Natural killer cell treated with Interleukin-12 subunit alpha and Interleukin-12 subunit beta and Interleukin-15 and Interleukin-18, amount 100 ng/mL, for 72 hours (primary cell): ENCODE data around the gene DEPDC4. TPM values are rescaled to one million over a fixed set of nuclear protein-coding genes. Genes with fewer than 3 reads are reported as not detected.
"Not testable (repeated sequence)": the region's sequence is repeated elsewhere in the genome, so short reads cannot be mapped to it uniquely, and the experiment has no call there.

ENCODE experiments used
- ATAC-seq, 2 donors: fragments of 150-1000 bp; cut with Tn5 transposase in 1 of 2; sonication (Bioruptor Pico), chemical (Tn5 transposase) in 1 of 2; 2 replicates each; pipeline ENCODE4 v1.10.0; 2021
- DNase-seq: peaks from one replicate; pipeline ENCODE4 v3.0.0; 2022; ENCODE audit warnings: low spot score
- H3K27ac Mint-ChIP-seq, 2 donors: 1 replicate in 1 of 2; 2 replicates in 1 of 2; pipeline ENCODE4 v1.8.0; 2022; ENCODE audit warnings: mixed read lengths in 2 of 2, mild to moderate bottlenecking in 1 of 2, moderate library complexity in 1 of 2
- H3K27me3 Mint-ChIP-seq, 2 donors: 1 replicate in 1 of 2; 2 replicates in 1 of 2; pipeline ENCODE4 v1.8.0; 2022; ENCODE audit warnings: mixed read lengths in 2 of 2
- H3K36me3 Mint-ChIP-seq: one replicate; pipeline ENCODE4 v1.8.0; 2022; ENCODE audit warnings: mixed read lengths
- H3K4me1 Mint-ChIP-seq, 2 donors: 1 replicate in 1 of 2; 2 replicates in 1 of 2; pipeline ENCODE4 v1.8.0; 2022; ENCODE audit warnings: low read depth in 2 of 2, mixed read lengths in 2 of 2, mild to moderate bottlenecking in 1 of 2
- H3K4me3 Mint-ChIP-seq: one replicate; pipeline ENCODE4 v1.8.0; 2022; ENCODE audit warnings: mixed read lengths
- H3K9me3 Mint-ChIP-seq: 2 replicates; pipeline ENCODE4 v1.8.0; 2022; ENCODE audit warnings: mixed read lengths
- total RNA-seq, 2 donors: library from RNA; stranded (reverse); gene quantifications; one replicate each; pipeline ENCODE4 v1.2.3, GENCODE V29; 2022

The DEPDC4 gene
- total RNA-seq, 2 donors from 2014 or later, result 0.88 to 1.2 TPM

GRCh38 chr12:100279159-100279558 lies 12.3 kb upstream of the DEPDC4 start:
- H3K36me3 Mint-ChIP-seq, result no peaks in the 10 kb centered on the region
- H3K27ac Mint-ChIP-seq, result no peak overlapping the region
- DNase-seq, result no peak
- H3K9me3 Mint-ChIP-seq, result no peaks in the 10 kb centered on the region
- ATAC-seq, result no peak
- H3K4me1 Mint-ChIP-seq, result peaks cover 24 to 30% of the 10 kb centered on the region in 2 donors
- H3K4me3 Mint-ChIP-seq, result no peak overlapping the region
- no peaks in the 10 kb centered on the region for H3K27me3 Mint-ChIP-seq

GRCh38 chr12:100274291-100274690 lies 7.4 kb upstream of the DEPDC4 start:
- DNase-seq (no peak), ATAC-seq (no peak)
- Mint-ChIP-seq H3K27me3 (no peaks in the 10 kb centered on the region), H3K4me3 (no peak overlapping the region), H3K4me1 (peaks cover 27 to 45% of the 10 kb centered on the region in 2 donors), H3K27ac (no peak overlapping the region), H3K36me3 (no peaks in the 10 kb centered on the region), H3K9me3 (no peaks in the 10 kb centered on the region)

GRCh38 chr12:100273782-100274181 lies 6.9 kb upstream of the DEPDC4 start:
- ATAC-seq (no peak), DNase-seq (no peak)
- no peak overlapping the region for H3K4me3 Mint-ChIP-seq
- H3K9me3 Mint-ChIP-seq, result no peaks in the 10 kb centered on the region
- no peaks in the 10 kb centered on the region for H3K36me3 Mint-ChIP-seq
- no peaks in the 10 kb centered on the region for H3K27me3 Mint-ChIP-seq
- H3K4me1 Mint-ChIP-seq, result peaks cover 28 to 45% of the 10 kb centered on the region in 2 donors
- H3K27ac Mint-ChIP-seq, result no peak overlapping the region

GRCh38 chr12:100268835-100269564 lies 2.1 kb upstream of the DEPDC4 start:
- H3K27ac Mint-ChIP-seq, result peak overlapping the region; percentile 6 to 94
- no peak for ATAC-seq
- no peak for DNase-seq
- H3K9me3 Mint-ChIP-seq, result no peaks in the 10 kb centered on the region
- peaks cover 30 to 40% of the 10 kb centered on the region in 2 donors for H3K4me1 Mint-ChIP-seq
- peak overlapping the region; percentile 98 for H3K4me3 Mint-ChIP-seq
- no peaks in the 10 kb centered on the region for H3K36me3 Mint-ChIP-seq
- no peaks in the 10 kb centered on the region for H3K27me3 Mint-ChIP-seq

- H3K4me1 Mint-ChIP-seq, result peaks cover 21 to 29% of the 10 kb centered on the region in 2 donors
- H3K36me3 Mint-ChIP-seq, result no peaks in the 10 kb centered on the region
- DNase-seq, result no peak
- peak overlapping the region; percentile 98 for H3K4me3 Mint-ChIP-seq
- H3K27ac Mint-ChIP-seq, result peak overlapping the region; percentile 94 to 95
- H3K9me3 Mint-ChIP-seq, result no peaks in the 10 kb centered on the region
- peak; percentile 0 to 3 for ATAC-seq
- H3K27me3 Mint-ChIP-seq, result no peaks in the 10 kb centered on the region
Observed at GRCh38 chr12:100267603-100268281, 863 bp upstream of the DEPDC4 start.

- ATAC-seq, result peak; percentile 91
- peak overlapping the region; percentile 98 for H3K4me3 Mint-ChIP-seq
- peak; percentile 93 for DNase-seq
Observed at GRCh38 chr12:100266585-100266834, 369 bp downstream of the DEPDC4 start.

GRCh38 chr12:100265732-100266584 lies 921 bp downstream of the DEPDC4 start:
- peaks cover 20 to 21% of the 10 kb centered on the region in 2 donors for H3K4me1 Mint-ChIP-seq
- H3K9me3 Mint-ChIP-seq, result no peaks in the 10 kb centered on the region
- DNase-seq (no peak), ATAC-seq (no peak)
- peaks cover 0 to 3% of the 10 kb centered on the region in 2 donors for H3K27me3 Mint-ChIP-seq
- H3K27ac Mint-ChIP-seq, result peak overlapping the region; percentile 94 to 95
- H3K36me3 Mint-ChIP-seq, result no peaks in the 10 kb centered on the region
- peak overlapping the region; percentile 98 for H3K4me3 Mint-ChIP-seq

More at GRCh38 chr12:100266585-100266834, 369 bp downstream of the DEPDC4 start:
- peak overlapping the region; percentile 94 to 95 for H3K27ac Mint-ChIP-seq
- H3K36me3 Mint-ChIP-seq, result no peaks in the 10 kb centered on the region
- H3K9me3 Mint-ChIP-seq, result no peaks in the 10 kb centered on the region
- H3K27me3 Mint-ChIP-seq, result no peaks in the 10 kb centered on the region
- peaks cover 21% of the 10 kb centered on the region in 2 donors for H3K4me1 Mint-ChIP-seq

GRCh38 chr12:100265107-100265506 lies 1.8 kb downstream of the DEPDC4 start:
- H3K36me3 Mint-ChIP-seq, ATAC-seq, H3K9me3 Mint-ChIP-seq, DNase-seq, H3K27me3 Mint-ChIP-seq, H3K4me3 Mint-ChIP-seq: not testable (repeated sequence)
- Mint-ChIP-seq H3K4me1 (peaks cover 18 to 20% of the 10 kb centered on the region in 2 donors), H3K27ac (peak overlapping the region in 1 of 2 donors; percentile 95)

GRCh38 chr12:100263131-100263530 lies 3.7 kb downstream of the DEPDC4 start:
- no peak overlapping the region for H3K4me3 Mint-ChIP-seq
- H3K9me3 Mint-ChIP-seq, result no peaks in the 10 kb centered on the region
- H3K27me3 Mint-ChIP-seq, result peaks cover 0 to 5% of the 10 kb centered on the region in 2 donors
- ATAC-seq (no peak), DNase-seq (no peak)
- no peaks in the 10 kb centered on the region for H3K36me3 Mint-ChIP-seq
- peaks cover 6% of the 10 kb centered on the region in 2 donors for H3K4me1 Mint-ChIP-seq
- H3K27ac Mint-ChIP-seq, result no peak overlapping the region

- H3K36me3 Mint-ChIP-seq, result no peaks in the 10 kb centered on the region
- no peaks in the 10 kb centered on the region for H3K4me1 Mint-ChIP-seq
- H3K27ac Mint-ChIP-seq, result no peak overlapping the region
- DNase-seq (no peak), ATAC-seq (no peak)
- no peaks in the 10 kb centered on the region for H3K9me3 Mint-ChIP-seq
- H3K27me3 Mint-ChIP-seq, result peaks cover 0 to 5% of the 10 kb centered on the region in 2 donors
- H3K4me3 Mint-ChIP-seq, result no peak overlapping the region
Observed at GRCh38 chr12:100258127-100258526, 8.8 kb downstream of the DEPDC4 start.

- Mint-ChIP-seq H3K4me1 (no peaks in the 10 kb centered on the region), H3K36me3 (no peaks in the 10 kb centered on the region), H3K9me3 (no peaks in the 10 kb centered on the region), H3K27me3 (peaks cover 0 to 3% of the 10 kb centered on the region in 2 donors), H3K27ac (no peak overlapping the region), H3K4me3 (no peak overlapping the region)
- ATAC-seq, result no peak
- DNase-seq, result no peak
Observed at GRCh38 chr12:100254876-100255275, 12.0 kb downstream of the DEPDC4 start.

GRCh38 chr12:100253437-100253836 lies 13.4 kb downstream of the DEPDC4 start:
- no peak for DNase-seq
- Mint-ChIP-seq H3K9me3 (no peaks in the 10 kb centered on the region), H3K36me3 (no peaks in the 10 kb centered on the region), H3K27ac (no peak overlapping the region), H3K4me1 (no peaks in the 10 kb centered on the region), H3K4me3 (no peak overlapping the region), H3K27me3 (no peaks in the 10 kb centered on the region)
- ATAC-seq, result no peak

- H3K36me3 Mint-ChIP-seq, result no peaks in the 10 kb centered on the region
- no peaks in the 10 kb centered on the region for H3K4me1 Mint-ChIP-seq
- ATAC-seq (no peak), DNase-seq (no peak)
- H3K4me3 Mint-ChIP-seq, result no peak overlapping the region
- H3K9me3 Mint-ChIP-seq, result no peaks in the 10 kb centered on the region
- no peaks in the 10 kb centered on the region for H3K27me3 Mint-ChIP-seq
- H3K27ac Mint-ChIP-seq, result no peak overlapping the region
Observed at GRCh38 chr12:100251917-100252316, 15.0 kb downstream of the DEPDC4 start.

- DNase-seq, result no peak
- no peaks in the 10 kb centered on the region for H3K4me1 Mint-ChIP-seq
- no peak for ATAC-seq
- H3K27ac Mint-ChIP-seq, result no peak overlapping the region
- no peaks in the 10 kb centered on the region for H3K27me3 Mint-ChIP-seq
- no peaks in the 10 kb centered on the region for H3K36me3 Mint-ChIP-seq
- no peak overlapping the region for H3K4me3 Mint-ChIP-seq
- H3K9me3 Mint-ChIP-seq, result no peaks in the 10 kb centered on the region
Observed at GRCh38 chr12:100249941-100250340, 16.9 kb downstream of the DEPDC4 start.
